ENCODE results near the gene TDP1.

Gene TDP1

DNA sequence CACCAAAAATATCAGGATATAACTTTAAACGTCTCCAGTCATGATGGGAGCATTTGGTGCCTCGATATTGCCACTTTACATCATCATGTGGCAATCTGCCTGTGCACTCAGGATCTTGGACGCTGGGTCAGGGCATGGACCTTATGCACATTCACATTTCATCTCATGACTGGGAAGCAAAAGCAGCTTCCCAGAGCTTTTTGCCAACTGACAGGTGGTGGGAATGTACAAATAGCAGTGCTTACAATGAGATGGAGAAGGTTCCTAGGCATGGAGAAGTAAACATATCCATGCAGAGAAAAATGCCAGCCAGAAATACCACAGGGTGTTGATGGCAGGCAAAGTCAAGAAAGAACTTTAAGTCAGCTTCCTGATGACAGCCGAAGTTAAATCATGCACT is 31.5 kb upstream of the TDP1 start:
- H3K4me3 ChIP-seq (replicated peaks; ENCODE audit: insufficient read depth, low read length) = no peak overlapping the region
- TF ChIP-seq, protein P1, sequence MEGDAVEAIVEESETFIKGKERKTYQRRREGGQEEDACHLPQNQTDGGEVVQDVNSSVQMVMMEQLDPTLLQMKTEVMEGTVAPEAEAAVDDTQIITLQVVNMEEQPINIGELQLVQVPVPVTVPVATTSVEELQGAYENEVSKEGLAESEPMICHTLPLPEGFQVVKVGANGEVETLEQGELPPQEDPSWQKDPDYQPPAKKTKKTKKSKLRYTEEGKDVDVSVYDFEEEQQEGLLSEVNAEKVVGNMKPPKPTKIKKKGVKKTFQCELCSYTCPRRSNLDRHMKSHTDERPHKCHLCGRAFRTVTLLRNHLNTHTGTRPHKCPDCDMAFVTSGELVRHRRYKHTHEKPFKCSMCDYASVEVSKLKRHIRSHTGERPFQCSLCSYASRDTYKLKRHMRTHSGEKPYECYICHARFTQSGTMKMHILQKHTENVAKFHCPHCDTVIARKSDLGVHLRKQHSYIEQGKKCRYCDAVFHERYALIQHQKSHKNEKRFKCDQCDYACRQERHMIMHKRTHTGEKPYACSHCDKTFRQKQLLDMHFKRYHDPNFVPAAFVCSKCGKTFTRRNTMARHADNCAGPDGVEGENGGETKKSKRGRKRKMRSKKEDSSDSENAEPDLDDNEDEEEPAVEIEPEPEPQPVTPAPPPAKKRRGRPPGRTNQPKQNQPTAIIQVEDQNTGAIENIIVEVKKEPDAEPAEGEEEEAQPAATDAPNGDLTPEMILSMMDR (IDR thresholded peaks at IDR 0.05; ENCODE audit: insufficient read depth, low read length) = no peak
- TF ChIP-seq SPI1 (IDR thresholded peaks at IDR 0.05; ENCODE audit: borderline replicate concordance, low read depth) (no peak), POLR2AphosphoS5 (IDR thresholded peaks at IDR 0.05; ENCODE audit: low read depth) (no peak)
- no peaks in the 10 kb centered on the region for H3K27me3 ChIP-seq (ENCODE audit: insufficient read depth, poor library complexity, severe bottlenecking)
- DNase-seq (ENCODE audit: low read depth in 1 of 2, low spot score in 1 of 2) = no peak
- H3K27ac ChIP-seq (replicated peaks) = no peak overlapping the region

DNA sequence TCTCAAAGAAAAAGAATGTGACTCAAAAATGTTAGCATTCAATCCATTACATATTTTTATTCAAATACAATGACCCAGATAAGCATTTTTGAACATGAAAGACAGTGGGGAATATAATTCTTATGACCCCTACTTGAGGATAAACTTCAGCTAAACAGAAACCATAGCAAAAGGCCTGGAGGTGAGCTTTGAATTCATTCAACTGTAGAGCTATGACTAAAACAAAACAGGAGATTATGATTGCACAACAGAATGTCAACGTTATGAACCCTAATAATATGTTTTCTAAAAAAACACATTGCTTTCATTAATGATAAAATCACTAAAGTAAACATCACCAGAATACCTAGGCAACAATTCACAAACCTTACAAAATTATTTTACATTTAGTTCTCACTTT is 29.0 kb upstream of the TDP1 start:
- DNase-seq (ENCODE audit: low read depth in 1 of 2, low spot score in 1 of 2) = no peak
- TF ChIP-seq REST (IDR thresholded peaks at IDR 0.05; ENCODE audit: insufficient replicate concordance, low read depth) (no peak), POLR2AphosphoS5 (IDR thresholded peaks at IDR 0.05; ENCODE audit: low read depth) (no peak), SPI1 (IDR thresholded peaks at IDR 0.05; ENCODE audit: borderline replicate concordance, low read depth) (no peak), GABPA (IDR thresholded peaks at IDR 0.05; ENCODE audit: low read depth) (no peak)
- TF ChIP-seq, protein P1 (IDR thresholded peaks at IDR 0.05; ENCODE audit: insufficient read depth, low read length) = no peak
- H3K27ac ChIP-seq (replicated peaks) = no peak overlapping the region
- no peak overlapping the region for H3K4me3 ChIP-seq (replicated peaks; ENCODE audit: insufficient read depth, low read length)
- no peaks in the 10 kb centered on the region for H3K27me3 ChIP-seq (ENCODE audit: insufficient read depth, poor library complexity, severe bottlenecking)

DNA sequence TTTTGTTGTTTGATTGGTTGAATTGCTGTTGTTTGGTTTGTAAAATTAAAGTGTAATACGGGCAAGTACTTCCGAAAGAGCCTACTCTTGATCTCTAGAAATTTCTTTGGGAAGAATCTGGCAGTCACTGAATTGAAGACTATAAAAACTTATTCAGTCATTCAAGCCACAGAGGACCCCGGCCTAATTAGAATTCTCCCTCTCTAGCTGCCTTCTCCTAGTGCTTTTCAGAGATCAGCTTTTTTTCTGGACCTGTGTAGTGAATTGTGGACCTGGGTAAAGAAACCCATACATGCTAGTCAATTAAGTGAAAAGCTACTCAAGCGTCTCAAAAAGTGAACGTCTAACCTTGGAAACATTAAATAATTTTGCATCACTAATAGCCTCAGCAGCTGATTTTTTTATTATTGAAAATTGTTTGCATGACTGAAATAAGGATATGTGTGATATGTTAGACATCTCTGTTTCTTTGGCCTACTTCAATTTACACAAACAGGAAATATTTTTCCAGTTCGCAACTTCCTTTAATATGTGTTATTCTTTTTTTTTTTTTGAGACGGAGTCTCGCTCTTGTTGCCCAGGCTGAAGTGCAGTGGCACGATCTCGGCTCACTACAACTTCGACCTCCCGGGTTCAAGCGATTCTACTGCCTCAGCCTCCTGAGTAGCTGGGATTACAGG is 28.4 kb upstream of the TDP1 start:
- no peak overlapping the region for H3K27ac ChIP-seq (replicated peaks)
- TF ChIP-seq POLR2AphosphoS5 (IDR thresholded peaks at IDR 0.05; ENCODE audit: low read depth) (no peak), GABPA (IDR thresholded peaks at IDR 0.05; ENCODE audit: low read depth) (no peak), SPI1 (IDR thresholded peaks at IDR 0.05; ENCODE audit: borderline replicate concordance, low read depth) (no peak), REST (IDR thresholded peaks at IDR 0.05; ENCODE audit: insufficient replicate concordance, low read depth) (no peak)
- TF ChIP-seq, protein P1 (IDR thresholded peaks at IDR 0.05; ENCODE audit: insufficient read depth, low read length) = no peak
- no peak overlapping the region for H3K4me3 ChIP-seq (replicated peaks; ENCODE audit: insufficient read depth, low read length)
- no peaks in the 10 kb centered on the region for H3K27me3 ChIP-seq (ENCODE audit: insufficient read depth, poor library complexity, severe bottlenecking)
- DNase-seq (ENCODE audit: low read depth in 1 of 2, low spot score in 1 of 2) = no peak

- Histone ChIP-seq H3K27ac (replicated peaks) (no peak overlapping the region), H3K4me3 (replicated peaks; ENCODE audit: insufficient read depth, low read length) (no peak overlapping the region), H3K27me3 (ENCODE audit: insufficient read depth, poor library complexity, severe bottlenecking) (no peaks in the 10 kb centered on the region)
- DNase-seq (ENCODE audit: low read depth in 1 of 2, low spot score in 1 of 2) = no peak
- TF ChIP-seq SPI1 (IDR thresholded peaks at IDR 0.05; ENCODE audit: borderline replicate concordance, low read depth) (no peak), GABPA (IDR thresholded peaks at IDR 0.05; ENCODE audit: low read depth) (no peak), REST (IDR thresholded peaks at IDR 0.05; ENCODE audit: insufficient replicate concordance, low read depth) (no peak), POLR2AphosphoS5 (IDR thresholded peaks at IDR 0.05; ENCODE audit: low read depth) (no peak)
- TF ChIP-seq, protein P1 (IDR thresholded peaks at IDR 0.05; ENCODE audit: insufficient read depth, low read length) = no peak
Observed at GRCh38 chr14:89933002-89933401, 22.7 kb upstream of the TDP1 start.

Data from HL-60 (cell line).